Right atrium auricular region (tissue), 2 donors: ENCODE results near the gene MYO18B. TPM values are rescaled to one million over a fixed set of nuclear protein-coding genes. Genes with fewer than 3 reads are reported as not detected.

Experiments used
- DNase-seq: peaks from one replicate; pipeline ENCODE4 v3.0.0-alpha.2; 2019; ENCODE audit warnings: low spot score
- H3K27ac ChIP-seq, 2 donors: fragments of 200-600 bp; sonication (generic); 1 replicate in 1 of 2; 2 replicates in 1 of 2; pipeline ENCODE4 v1.5.1; 2016 to 2019
- H3K27me3 ChIP-seq, 2 donors: fragments of 200-600 bp; sonication (generic); one replicate each; pipeline versions ENCODE4 v1.5.1 to v1.6.0; 2017 to 2019
- H3K36me3 ChIP-seq: fragments of 200-600 bp; sonication (generic); one replicate; pipeline ENCODE4 v1.5.1; 2016
- H3K4me1 ChIP-seq, 2 donors: fragments of 200-600 bp; sonication (generic); one replicate each; pipeline versions ENCODE4 v1.5.1 to v1.6.0; 2017 to 2019
- H3K4me3 ChIP-seq, 2 donors: fragments of 200-600 bp; sonication (generic); 1 replicate in 1 of 2; 2 replicates in 1 of 2; pipeline ENCODE4 v1.5.1; 2017 to 2019; ENCODE audit warnings: mild to moderate bottlenecking in 1 of 2, moderate library complexity in 1 of 2
- H3K9me3 ChIP-seq, 2 donors: fragments of 200-600 bp; sonication (generic); one replicate each; pipeline ENCODE4 v1.5.1; 2019
- CTCF ChIP-seq, 2 donors: fragments of 200-600 bp; sonication (generic); IDR thresholded peaks; one replicate each; pipeline ENCODE4 v1.5.1; 2019; ENCODE audit warnings: antibody characterized with exemption in 2 of 2
- total RNA-seq, 2 donors: library from RNA; depleted of rRNA; stranded (reverse); fragments of >200 nt; gene quantifications; one replicate each; pipeline ENCODE4 v1.1.0, GENCODE V29; 2016

The MYO18B gene
- total RNA-seq, 2 donors from 2014 or later = 119 to 247 TPM

- no peaks in the 10 kb centered on the region for H3K9me3 ChIP-seq
- no peak overlapping the region for H3K27ac ChIP-seq
- no peak for DNase-seq
- no peaks in the 10 kb centered on the region for H3K27me3 ChIP-seq
- no peak overlapping the region for H3K4me3 ChIP-seq
- H3K4me1 ChIP-seq = no peaks in the 10 kb centered on the region
- peaks cover 79% of the 10 kb centered on the region for H3K36me3 ChIP-seq
- no peak for TF ChIP-seq CTCF (IDR thresholded peaks at IDR 0.05)
Measured at GRCh38 chr22:25895678-25896077, 153.7 kb downstream of the MYO18B start.

- Histone ChIP-seq H3K4me3 (no peak overlapping the region), H3K27ac (no peak overlapping the region), H3K9me3 (no peaks in the 10 kb centered on the region), H3K27me3 (no peaks in the 10 kb centered on the region), H3K36me3 (peaks cover 79% of the 10 kb centered on the region), H3K4me1 (no peaks in the 10 kb centered on the region)
- no peak for TF ChIP-seq CTCF (IDR thresholded peaks at IDR 0.05)
- DNase-seq = no peak
Measured at GRCh38 chr22:25896098-25896497, 154.1 kb downstream of the MYO18B start.

GRCh38 chr22:25896592-25896991 lies 154.6 kb downstream of the MYO18B start:
- Histone ChIP-seq H3K27ac (no peak overlapping the region), H3K9me3 (no peaks in the 10 kb centered on the region), H3K4me1 (no peaks in the 10 kb centered on the region), H3K36me3 (peaks cover 78% of the 10 kb centered on the region), H3K27me3 (no peaks in the 10 kb centered on the region), H3K4me3 (no peak overlapping the region)
- no peak for DNase-seq
- TF ChIP-seq CTCF (IDR thresholded peaks at IDR 0.05) = no peak

- peak in 1 of 2 donors; percentile 23 for TF ChIP-seq CTCF (IDR thresholded peaks at IDR 0.05)
- H3K27ac ChIP-seq = peak overlapping the region in 1 of 2 donors; percentile 43
- H3K36me3 ChIP-seq = peaks cover 92% of the 10 kb centered on the region
Measured at GRCh38 chr22:25898707-25899365, 156.8 kb downstream of the MYO18B start.

GRCh38 chr22:25899566-25899965 lies 157.6 kb downstream of the MYO18B start:
- H3K36me3 ChIP-seq = peaks cover 97% of the 10 kb centered on the region
- no peak for DNase-seq
- H3K9me3 ChIP-seq = no peaks in the 10 kb centered on the region
- no peak for TF ChIP-seq CTCF (IDR thresholded peaks at IDR 0.05)
- no peaks in the 10 kb centered on the region for H3K4me1 ChIP-seq
- H3K4me3 ChIP-seq = no peak overlapping the region
- H3K27me3 ChIP-seq = no peaks in the 10 kb centered on the region
- no peak overlapping the region for H3K27ac ChIP-seq

More at GRCh38 chr22:25898707-25899365, 156.8 kb downstream of the MYO18B start:
- no peak overlapping the region for H3K4me3 ChIP-seq
- no peaks in the 10 kb centered on the region for H3K9me3 ChIP-seq
- no peaks in the 10 kb centered on the region for H3K4me1 ChIP-seq
- no peaks in the 10 kb centered on the region for H3K27me3 ChIP-seq
- no peak for DNase-seq

- H3K4me3 ChIP-seq = no peak overlapping the region
- no peak for DNase-seq
- H3K9me3 ChIP-seq = no peaks in the 10 kb centered on the region
- H3K27ac ChIP-seq = no peak overlapping the region
- no peaks in the 10 kb centered on the region for H3K4me1 ChIP-seq
- TF ChIP-seq CTCF (IDR thresholded peaks at IDR 0.05) = no peak
- H3K27me3 ChIP-seq = no peaks in the 10 kb centered on the region
- peaks cover 97% of the 10 kb centered on the region for H3K36me3 ChIP-seq
Measured at GRCh38 chr22:25900390-25900789, 158.4 kb downstream of the MYO18B start.
